Mesothelial cell of epicardium (in vitro differentiated cells): ENCODE data around the gene BNC2. TPM values are rescaled to one million over a fixed set of nuclear protein-coding genes. Genes with fewer than 3 reads are reported as not detected.
"Not testable (repeated sequence)": the region's sequence is repeated elsewhere in the genome, so short reads cannot be mapped to it uniquely, and the experiment has no call there.

ENCODE experiments used
- DNase-seq, 2 experiments: peaks; one replicate each; pipeline ENCODE4 v3.0.0; 2021; ENCODE audit warnings: low spot score in 2 of 2; ENCODE audit not compliant: unreplicated experiment in 2 of 2
- H3K27ac Mint-ChIP-seq: 2 replicates; pipeline ENCODE4 v1.8.0; 2021; ENCODE audit warnings: mixed read lengths
- H3K27me3 Mint-ChIP-seq: 2 replicates; pipeline ENCODE4 v1.8.0; 2021; ENCODE audit warnings: low read depth, mixed read lengths
- H3K36me3 Mint-ChIP-seq: 2 replicates; pipeline ENCODE4 v1.8.0; 2021; ENCODE audit warnings: mixed read lengths
- H3K4me1 Mint-ChIP-seq: 2 replicates; pipeline ENCODE4 v1.8.0; 2021; ENCODE audit warnings: mixed read lengths
- H3K4me3 Mint-ChIP-seq: 2 replicates; pipeline ENCODE4 v1.8.0; 2021; ENCODE audit warnings: mild to moderate bottlenecking, moderate library complexity, mixed read lengths
- H3K9me3 Mint-ChIP-seq: 2 replicates; pipeline ENCODE4 v1.8.0; 2021; ENCODE audit warnings: mixed read lengths
- CTCF ChIP-seq: fragments of 200-600 bp; sonication (generic); IDR thresholded peaks from one replicate; pipeline ENCODE4 v1.5.0; 2021; ENCODE audit warnings: antibody characterized with exemption; ENCODE audit not compliant: unreplicated experiment
- total RNA-seq: library from RNA; stranded (reverse); gene quantifications from 3 replicates; pipeline ENCODE4 v1.2.1, GENCODE V29; 2021

Gene BNC2
- total RNA-seq, 1 donor from 2014 or later = 45.1 TPM

GRCh38 chr9:16442622-16443021 lies 427.8 kb downstream of the BNC2 start:
- Mint-ChIP-seq H3K4me3 (no peak overlapping the region), H3K4me1 (peaks cover 21% of the 10 kb centered on the region), H3K27ac (peak overlapping the region; percentile 26), H3K36me3 (peaks cover 3% of the 10 kb centered on the region), H3K27me3 (no peaks in the 10 kb centered on the region), H3K9me3 (peaks cover 4% of the 10 kb centered on the region)
- no peak for DNase-seq
- no peak for TF ChIP-seq CTCF

GRCh38 chr9:16441791-16442190 lies 428.7 kb downstream of the BNC2 start:
- no peak for TF ChIP-seq CTCF
- no peak for DNase-seq
- H3K4me3 Mint-ChIP-seq = no peak overlapping the region
- H3K9me3 Mint-ChIP-seq = peaks cover 6% of the 10 kb centered on the region
- H3K36me3 Mint-ChIP-seq = peaks cover 8% of the 10 kb centered on the region
- H3K4me1 Mint-ChIP-seq = peaks cover 17% of the 10 kb centered on the region
- no peaks in the 10 kb centered on the region for H3K27me3 Mint-ChIP-seq
- H3K27ac Mint-ChIP-seq = no peak overlapping the region

- Mint-ChIP-seq H3K9me3 (peaks cover 15% of the 10 kb centered on the region), H3K36me3 (peaks cover 20% of the 10 kb centered on the region), H3K4me1 (peaks cover 11% of the 10 kb centered on the region)
- not testable (repeated sequence) for DNase-seq, H3K27me3 Mint-ChIP-seq, H3K27ac Mint-ChIP-seq, H3K4me3 Mint-ChIP-seq
Measured at GRCh38 chr9:16438831-16439230, 431.6 kb downstream of the BNC2 start.

GRCh38 chr9:16436545-16436944 lies 433.9 kb downstream of the BNC2 start:
- Mint-ChIP-seq H3K27me3 (no peaks in the 10 kb centered on the region), H3K9me3 (peaks cover 15% of the 10 kb centered on the region), H3K27ac (no peak overlapping the region), H3K4me1 (peaks cover 9% of the 10 kb centered on the region), H3K4me3 (no peak overlapping the region), H3K36me3 (peaks cover 20% of the 10 kb centered on the region)
- no peak for DNase-seq
- TF ChIP-seq CTCF = no peak

GRCh38 chr9:16434526-16434925 lies 435.9 kb downstream of the BNC2 start:
- peak overlapping the region; percentile 17 for H3K27ac Mint-ChIP-seq
- peaks cover 21% of the 10 kb centered on the region for H3K36me3 Mint-ChIP-seq
- peaks cover 15% of the 10 kb centered on the region for H3K9me3 Mint-ChIP-seq
- DNase-seq = no peak
- no peaks in the 10 kb centered on the region for H3K27me3 Mint-ChIP-seq
- no peak for TF ChIP-seq CTCF
- H3K4me1 Mint-ChIP-seq = peaks cover 9% of the 10 kb centered on the region
- H3K4me3 Mint-ChIP-seq = no peak overlapping the region

GRCh38 chr9:16433494-16433893 lies 437.0 kb downstream of the BNC2 start:
- no peak for DNase-seq
- Mint-ChIP-seq H3K4me1 (peaks cover 9% of the 10 kb centered on the region), H3K4me3 (no peak overlapping the region), H3K9me3 (peaks cover 10% of the 10 kb centered on the region), H3K27ac (no peak overlapping the region), H3K36me3 (peaks cover 18% of the 10 kb centered on the region), H3K27me3 (no peaks in the 10 kb centered on the region)
- no peak for TF ChIP-seq CTCF
